ENCODE results near the gene ARFGAP1.

Gene ARFGAP1
- total RNA-seq = 94.7 reads per million, percentile 81 among the genes with 10 or more reads in this experiment

GRCh38 chr20:63272105-63273058, at the start of gene ARFGAP1:
ARFGAP1 (plus strand) TSS chr20:63272813; CDS start chr20:63275581, 2,768 bp downstream.
- DNase-seq = peak; percentile 83

DNA sequence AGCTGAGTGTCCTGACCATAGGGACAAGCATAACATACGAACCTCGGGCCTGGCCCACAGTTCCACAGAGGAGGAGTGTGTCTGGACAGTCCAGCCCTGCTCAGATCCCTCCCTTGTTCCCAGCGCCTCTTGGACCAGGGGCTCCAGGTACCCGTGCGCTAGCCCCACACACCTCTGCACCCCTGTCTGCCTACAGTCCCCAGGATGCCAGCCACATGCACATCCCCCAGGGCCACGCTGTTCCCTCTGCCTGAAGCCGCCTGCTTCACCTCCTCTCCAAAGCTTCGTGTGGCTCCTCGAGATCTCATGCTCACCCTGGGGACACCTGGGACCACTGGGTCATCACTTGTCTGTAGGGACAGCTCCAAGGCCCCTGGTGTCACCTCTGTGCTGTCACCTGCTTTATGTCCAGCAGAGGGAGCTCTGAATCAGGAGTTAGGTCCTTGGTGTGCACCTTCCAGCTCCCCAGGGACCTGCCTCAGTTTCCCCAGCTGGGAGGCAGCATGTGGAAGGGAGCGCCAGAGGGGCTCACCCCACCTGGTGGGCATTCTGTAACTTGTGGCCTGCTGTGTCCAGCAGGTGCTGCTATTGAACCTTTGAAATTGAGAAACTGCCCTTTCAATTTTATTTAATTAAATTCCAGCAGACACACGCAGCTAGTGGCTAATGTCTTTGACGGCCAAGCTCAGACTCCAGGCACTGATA, 49.3 kb upstream of the ARFGAP1 start:
- peak; percentile 43 for DNase-seq

DNA sequence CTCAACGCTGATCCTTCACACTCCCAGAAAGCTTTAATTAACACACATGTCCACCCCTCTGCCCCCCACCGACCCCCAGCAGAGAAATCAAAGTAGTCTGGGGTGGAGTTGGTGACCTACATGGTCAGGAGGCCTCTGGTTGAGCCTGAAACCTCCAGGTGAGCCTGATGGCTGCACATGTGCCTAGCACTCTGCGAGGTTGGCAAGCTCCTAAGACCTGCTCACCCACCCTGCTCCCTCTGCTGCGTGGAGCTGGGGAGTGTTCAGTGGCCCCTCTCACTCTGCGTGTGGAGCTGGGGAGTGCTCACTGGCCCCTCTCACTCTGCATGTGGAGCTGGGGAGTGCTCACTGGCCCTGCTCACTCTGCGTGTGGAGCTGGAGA, 48.8 kb upstream of the ARFGAP1 start:
- DNase-seq = no peak

DNA sequence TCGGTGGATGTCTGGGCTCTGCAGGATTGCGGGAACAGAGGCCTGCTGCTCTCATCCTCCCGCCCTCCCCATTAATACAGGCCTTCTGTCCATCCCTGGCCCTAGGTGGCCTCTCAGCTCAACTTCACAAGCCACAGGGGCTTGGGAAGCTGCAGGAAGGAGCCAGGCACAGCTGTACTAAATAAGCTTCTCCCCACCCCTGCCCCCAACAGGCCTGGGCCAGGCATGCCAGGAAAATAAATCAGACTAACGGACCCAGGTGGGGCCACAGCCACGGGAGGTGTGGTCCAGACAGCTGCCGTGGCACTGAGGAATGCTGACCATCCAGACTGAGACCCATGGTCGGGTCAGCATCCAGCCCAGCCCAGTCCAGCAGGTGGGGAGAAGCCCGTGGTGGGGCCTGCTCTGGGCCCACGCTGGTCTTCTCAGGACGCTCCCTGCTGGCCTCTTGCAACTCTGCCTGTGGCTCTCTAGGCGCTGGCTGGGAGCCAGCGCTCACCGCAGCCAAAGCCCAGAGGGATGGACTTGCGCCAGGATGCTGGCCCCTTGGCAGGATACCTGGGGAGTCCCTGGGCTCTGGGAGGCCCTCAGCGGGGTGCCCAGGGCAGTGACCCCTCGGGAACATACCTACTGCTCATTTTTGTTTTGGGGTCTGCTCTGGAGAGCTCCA, 48.1 kb upstream of the ARFGAP1 start:
- no peak for DNase-seq

- DNase-seq = no peak
These were observed 47.5 kb upstream of the ARFGAP1 start for GRCh38 chr20:63225082-63225454.

GRCh38 chr20:63226042-63226943, 46.3 kb upstream of the ARFGAP1 start:
- DNase-seq = no peak

- DNase-seq = no peak
These were observed 45.4 kb upstream of the ARFGAP1 start for GRCh38 chr20:63227260-63227659.

DNA sequence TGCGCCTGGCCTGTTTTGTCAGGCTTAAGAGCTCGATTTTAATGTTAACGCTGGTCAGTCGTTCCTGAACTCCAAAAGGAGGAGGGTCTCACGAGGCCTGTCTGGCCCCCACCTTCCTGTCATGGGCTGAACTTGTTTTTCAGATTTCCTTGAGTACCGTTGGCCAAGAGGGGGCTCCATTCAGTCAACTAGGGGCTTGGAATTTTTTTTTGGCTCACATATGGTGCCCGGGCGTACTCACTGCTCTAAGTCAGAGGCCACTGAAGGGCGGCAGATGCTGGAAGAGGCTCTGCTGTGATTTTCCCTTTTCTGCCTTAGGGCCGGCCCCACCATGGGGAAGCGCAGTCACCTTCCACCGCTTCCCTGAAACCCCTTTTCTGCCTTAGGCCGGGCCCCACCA, 43.8 kb upstream of the ARFGAP1 start:
- no peak for DNase-seq

DNA sequence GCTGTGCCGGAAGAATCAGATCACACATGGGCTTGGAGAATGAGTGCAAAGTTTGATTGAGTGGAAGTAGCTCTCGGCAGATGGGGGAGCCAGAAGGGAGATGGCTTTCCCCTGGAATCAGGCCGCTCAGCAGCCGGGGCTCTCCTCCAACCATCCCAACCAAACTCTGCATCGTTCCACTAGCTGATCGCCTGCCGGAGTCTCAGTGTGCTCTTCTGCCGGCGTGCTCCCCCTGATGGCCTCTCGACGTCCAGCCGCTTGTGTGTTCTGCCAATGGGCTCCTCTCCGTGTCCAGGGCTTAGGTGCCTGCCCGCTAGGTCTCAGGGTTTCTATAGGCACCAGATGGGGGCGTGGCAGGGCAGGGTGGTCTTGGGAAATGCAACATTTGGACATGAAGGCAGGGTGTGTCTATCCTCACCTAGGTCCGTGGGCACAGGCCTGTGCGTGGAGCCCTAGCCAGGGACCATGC, 41.8 kb upstream of the ARFGAP1 start:
- DNase-seq = no peak

DNA sequence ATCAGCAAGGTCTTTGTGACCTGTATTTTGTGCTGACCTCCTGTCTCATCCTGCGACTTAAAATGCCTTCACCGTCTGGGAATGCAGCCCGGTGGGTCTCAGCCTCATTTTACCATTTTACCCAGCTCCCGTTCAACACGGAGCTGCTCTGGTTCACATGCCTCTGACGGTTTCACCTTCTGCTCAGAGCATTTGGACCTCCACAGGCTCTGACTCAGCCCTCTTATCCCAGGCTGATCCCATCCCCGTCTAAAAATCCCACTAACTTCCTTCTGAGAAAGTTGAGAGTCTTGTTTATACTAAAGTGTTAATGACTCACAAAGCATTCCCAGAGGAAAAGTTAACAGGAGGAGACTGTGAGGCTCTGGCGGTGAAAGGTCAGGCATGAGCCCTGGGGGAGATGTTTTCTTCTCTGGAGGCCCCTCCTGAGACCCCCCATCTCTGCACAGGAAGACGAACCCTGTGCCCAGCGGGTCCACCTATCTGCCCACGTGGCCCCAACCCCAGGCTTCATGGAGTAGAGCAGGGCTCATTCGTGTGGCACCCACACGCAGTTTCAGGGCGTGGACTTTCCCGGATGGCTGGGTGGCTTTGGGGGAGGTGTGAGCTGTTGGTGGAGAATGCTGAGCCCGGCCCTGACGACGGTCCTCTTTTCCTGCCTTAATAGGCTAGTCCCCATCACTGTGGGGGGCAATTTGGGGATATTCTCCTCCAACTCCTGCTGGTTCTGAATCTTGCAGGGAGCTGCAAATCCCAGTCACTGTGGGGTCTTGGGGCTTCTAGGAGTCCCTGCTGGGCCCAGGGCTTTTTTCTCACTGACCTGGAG, 40.2 kb upstream of the ARFGAP1 start:
- DNase-seq = no peak

- DNase-seq = no peak
These were observed 39.6 kb upstream of the ARFGAP1 start for GRCh38 chr20:63233061-63233344.

DNA sequence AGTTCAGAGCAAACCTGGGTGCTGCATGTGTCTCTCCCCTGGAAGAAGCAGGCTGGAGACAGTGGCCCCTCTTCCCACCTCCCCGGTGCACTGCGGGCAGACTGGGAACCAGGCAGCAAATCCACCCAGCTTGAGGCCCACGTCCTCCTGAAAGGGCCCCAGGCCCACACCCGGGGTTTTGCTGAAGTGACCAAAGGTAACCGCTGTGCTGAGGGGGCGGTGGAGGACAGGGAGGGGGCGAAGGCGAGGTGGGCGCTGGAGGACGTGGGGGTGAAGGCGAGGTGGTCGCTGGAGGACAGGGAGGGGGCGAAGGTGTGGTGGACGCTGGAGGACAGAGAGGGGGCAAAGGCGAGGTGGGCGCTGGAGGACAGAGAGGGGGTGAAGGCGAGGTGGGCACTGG, 38.7 kb upstream of the ARFGAP1 start:
- DNase-seq = no peak

GRCh38 chr20:63234693-63235398, 37.8 kb upstream of the ARFGAP1 start:
- no peak for DNase-seq

DNA sequence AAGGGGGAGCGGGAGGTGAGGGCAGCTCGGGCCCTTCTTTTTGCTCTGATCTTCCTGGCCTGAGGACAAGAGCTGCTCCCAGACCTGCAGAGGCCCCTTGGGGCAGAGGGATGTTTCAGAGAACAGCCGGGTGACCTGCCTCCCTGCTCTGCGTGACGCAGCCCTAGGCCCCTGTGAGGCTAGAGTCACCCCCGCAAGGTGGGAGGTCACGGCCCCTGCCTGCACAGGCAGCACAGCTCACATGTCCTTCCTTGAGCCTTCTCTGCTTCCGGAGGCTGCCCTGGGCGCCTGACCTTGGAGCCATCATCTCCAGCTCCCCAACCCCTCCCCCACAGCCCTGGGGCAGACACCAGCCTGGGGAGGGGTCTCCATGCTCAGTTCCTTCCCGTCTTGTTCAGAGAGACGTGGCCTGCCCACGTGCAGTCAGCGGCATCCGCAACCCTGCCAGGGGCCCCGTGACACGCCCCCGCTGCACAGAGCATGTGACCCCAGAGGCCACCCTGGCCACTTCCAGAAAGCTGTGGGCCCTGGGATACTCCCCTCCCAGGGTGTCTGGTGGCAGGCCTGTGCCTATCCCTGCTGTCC, 37.1 kb upstream of the ARFGAP1 start, which contains the start of gene BIRC7:
Gene BIRC7, plus strand, starts transcription at position 507 of the 585 bp plus-strand sequence. CDS start 192 bp downstream, outside the sequence.
- no peak for DNase-seq

GRCh38 chr20:63236116-63236837, 36.3 kb upstream of the ARFGAP1 start:
- no peak for DNase-seq

- no peak for DNase-seq
These were observed 34.6 kb upstream of the ARFGAP1 start for GRCh38 chr20:63238031-63238430.

GRCh38 chr20:63238514-63239125, 34.0 kb upstream of the ARFGAP1 start:
- DNase-seq = no peak

GRCh38 chr20:63239431-63239830, 33.2 kb upstream of the ARFGAP1 start:
- DNase-seq = no peak

- DNase-seq = no peak
These were observed 32.6 kb upstream of the ARFGAP1 start for GRCh38 chr20:63240004-63240403.
